AG04450 (cell line): ENCODE measurements around the gene TIMP3. TPM values are rescaled to one million over a fixed set of nuclear protein-coding genes. Genes with fewer than 3 reads are reported as not detected.

ENCODE experiments used
- CTCF ChIA-PET: fragments of 300-600, 350-600 bp; formaldehyde crosslinking; extraction: SDS; loops from one replicate; lab custom pipeline; 2022; ENCODE audit warnings: antibody characterized with exemption, inconsistent platforms; lab: Charles Lee
- POLR2A ChIA-PET: fragments of 350-600 bp; formaldehyde crosslinking; extraction: SDS; loops from one replicate; lab custom pipeline; 2021; ENCODE audit warnings: antibody characterized with exemption, inconsistent platforms; lab: Yijun Ruan, JAX
- DNase-seq: peaks from one replicate; pipeline ENCODE4 v3.0.0-alpha.2; 2011; ENCODE audit warnings: low read depth, low spot score
- H3K27ac ChIP-seq: one replicate; pipeline ENCODE4 v1.5.1; 2012; ENCODE audit warnings: low read depth, low read length, control low read depth
- H3K27me3 ChIP-seq: one replicate; pipeline ENCODE4 v1.6.0; 2012; ENCODE audit warnings: low read length; ENCODE audit not compliant: control insufficient read depth, insufficient read depth
- H3K4me3 ChIP-seq: 2 replicates; pipeline ENCODE4 v1.5.1; 2011; ENCODE audit warnings: mild to moderate bottlenecking, low read depth, low read length, control low read depth
- H3K9me3 ChIP-seq: 2 replicates; pipeline ENCODE4 v1.5.1; 2012; ENCODE audit warnings: low read length; ENCODE audit not compliant: control insufficient read depth, insufficient read depth
- polyA plus RNA-seq: library from polyadenylated mRNA; depleted of rRNA; stranded (reverse); fragments of >200 nt; gene quantifications from 2 replicates; pipeline ENCODE4 v1.2.3, GENCODE V29; 2011
- TF ChIP-seq, protein P1 (sequence below): IDR thresholded peaks from 2 replicates; pipeline ENCODE4 v1.5.1; 2011; ENCODE audit warnings: low read depth, low read length, control low read depth, inconsistent platforms

The TIMP3 gene
- polyA plus RNA-seq, 1 experiment, result 486 TPM

DNA sequence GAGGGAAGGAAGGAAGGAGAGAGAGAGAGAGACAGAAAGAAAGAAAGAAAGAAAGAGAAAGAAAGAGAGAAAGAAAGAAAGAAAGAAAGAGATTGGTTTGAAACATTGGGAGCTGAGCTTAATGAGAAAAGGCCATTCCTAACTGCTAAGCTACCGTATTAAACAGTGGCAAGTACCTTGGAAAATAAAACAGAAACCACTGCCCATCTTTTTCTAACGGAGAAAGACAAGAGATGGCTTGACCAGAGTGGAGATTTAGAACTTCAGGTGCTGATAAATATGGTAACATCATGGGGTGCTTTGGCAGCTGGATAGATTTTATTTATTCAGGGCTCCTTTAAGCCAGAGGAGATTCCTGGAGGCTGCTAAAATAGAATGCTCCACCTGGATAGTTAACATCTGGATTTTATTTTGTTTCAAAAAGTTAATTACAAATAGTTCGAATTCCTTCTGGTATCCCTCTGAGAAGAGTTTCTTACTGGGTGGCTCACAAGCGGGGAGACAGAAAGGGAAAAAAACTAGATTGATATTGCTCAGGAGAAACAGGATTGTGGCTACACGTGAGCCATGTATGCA lies 12.9 kb downstream of the TIMP3 start:
- Histone ChIP-seq H3K27ac (no peak overlapping the region), H3K4me3 (no peak overlapping the region)

DNA sequence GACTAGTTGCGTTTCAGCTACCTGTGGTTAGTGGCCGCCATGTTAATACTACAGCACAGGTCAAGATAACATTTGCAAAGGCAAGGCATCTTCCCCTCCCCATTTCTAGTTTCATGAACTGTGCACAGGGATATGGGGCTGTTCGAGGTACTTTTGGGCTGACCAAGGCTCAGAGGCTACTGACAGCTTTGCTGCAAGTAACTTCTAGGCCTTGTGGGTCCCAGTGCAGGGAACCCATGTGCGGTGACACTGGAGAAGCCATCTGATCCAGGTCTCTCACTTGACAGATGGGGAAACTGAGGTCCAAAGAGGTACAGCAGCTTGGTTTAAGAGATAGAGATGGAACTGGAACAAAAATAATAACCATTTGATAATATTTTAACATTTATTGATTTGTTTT lies 13.6 kb downstream of the TIMP3 start:
- TF ChIP-seq, protein P1, sequence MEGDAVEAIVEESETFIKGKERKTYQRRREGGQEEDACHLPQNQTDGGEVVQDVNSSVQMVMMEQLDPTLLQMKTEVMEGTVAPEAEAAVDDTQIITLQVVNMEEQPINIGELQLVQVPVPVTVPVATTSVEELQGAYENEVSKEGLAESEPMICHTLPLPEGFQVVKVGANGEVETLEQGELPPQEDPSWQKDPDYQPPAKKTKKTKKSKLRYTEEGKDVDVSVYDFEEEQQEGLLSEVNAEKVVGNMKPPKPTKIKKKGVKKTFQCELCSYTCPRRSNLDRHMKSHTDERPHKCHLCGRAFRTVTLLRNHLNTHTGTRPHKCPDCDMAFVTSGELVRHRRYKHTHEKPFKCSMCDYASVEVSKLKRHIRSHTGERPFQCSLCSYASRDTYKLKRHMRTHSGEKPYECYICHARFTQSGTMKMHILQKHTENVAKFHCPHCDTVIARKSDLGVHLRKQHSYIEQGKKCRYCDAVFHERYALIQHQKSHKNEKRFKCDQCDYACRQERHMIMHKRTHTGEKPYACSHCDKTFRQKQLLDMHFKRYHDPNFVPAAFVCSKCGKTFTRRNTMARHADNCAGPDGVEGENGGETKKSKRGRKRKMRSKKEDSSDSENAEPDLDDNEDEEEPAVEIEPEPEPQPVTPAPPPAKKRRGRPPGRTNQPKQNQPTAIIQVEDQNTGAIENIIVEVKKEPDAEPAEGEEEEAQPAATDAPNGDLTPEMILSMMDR, result no peak
- ChIA-PET CTCF (interaction anchor here (1.1 to 2.1 kb wide), 2 partner anchors 18 to 286 kb away, joined by 5 to 8 read pairs; no protein-coding TSS in a partner anchor), POLR2A (interaction anchor here (2.9 kb wide), 1 partner anchor 13 kb away, joined by 15 read pairs; the partner anchor contains the start of gene TIMP3)

More for the DNA sequence above, 12.9 kb downstream of the TIMP3 start:
- ChIA-PET CTCF (interaction anchor here (1.1 to 2.1 kb wide), 2 partner anchors 17 to 285 kb away, joined by 5 to 8 read pairs; no protein-coding TSS in a partner anchor), POLR2A (interaction anchor here (2.9 kb wide), 1 partner anchor 13 kb away, joined by 15 read pairs; the partner anchor contains the start of gene TIMP3)
- TF ChIP-seq, protein P1, result no peak
- no peaks in the 10 kb centered on the region for H3K27me3 ChIP-seq
- no peaks in the 10 kb centered on the region for H3K9me3 ChIP-seq
- DNase-seq, result no peak

GRCh38 chr22:32815943-32816342 lies 14.4 kb downstream of the TIMP3 start:
- TF ChIP-seq, protein P1, result no peak
- no peak for DNase-seq
- no peaks in the 10 kb centered on the region for H3K9me3 ChIP-seq
- no peak overlapping the region for H3K27ac ChIP-seq
- CTCF ChIA-PET, result interaction anchor here (0.6 to 2.1 kb wide), 3 partner anchors 19 to 285 kb away, joined by 3 to 8 read pairs (median 4); no protein-coding TSS in a partner anchor
- POLR2A ChIA-PET, result no interaction called here
- no peak overlapping the region for H3K4me3 ChIP-seq
- H3K27me3 ChIP-seq, result no peaks in the 10 kb centered on the region

More for the DNA sequence above, 13.6 kb downstream of the TIMP3 start:
- no peak overlapping the region for H3K4me3 ChIP-seq
- H3K27ac ChIP-seq, result no peak overlapping the region
- DNase-seq, result no peak
- no peaks in the 10 kb centered on the region for H3K27me3 ChIP-seq
- H3K9me3 ChIP-seq, result no peaks in the 10 kb centered on the region

- no peaks in the 10 kb centered on the region for H3K9me3 ChIP-seq
- DNase-seq, result no peak
- no peaks in the 10 kb centered on the region for H3K27me3 ChIP-seq
- no peak overlapping the region for H3K27ac ChIP-seq
- H3K4me3 ChIP-seq, result no peak overlapping the region
- ChIA-PET POLR2A (interaction anchor here (0.6 kb wide), 1 partner anchor 342 kb away, joined by 3 read pairs; no protein-coding TSS in a partner anchor), CTCF (no interaction called here)
- TF ChIP-seq, protein P1, result no peak
These were observed 15.7 kb downstream of the TIMP3 start for GRCh38 chr22:32817137-32817730.
